Measurements from ENCODE around the gene DYNLL2.

- TF ChIP-seq EZH2phosphoT487 (IDR thresholded peaks at IDR 0.05; ENCODE audit: borderline replicate concordance, low read depth, low read length) (no peak), CTCF (conservative IDR thresholded peaks at IDR 0.05; ENCODE audit: low read length) (no peak)
Measured at GRCh38 chr17:58105093-58105492, 21.9 kb downstream of the DYNLL2 start.

Data from OCI-LY7 (cell line).